ENCODE measurements around the gene KLHL29. TPM values are rescaled to one million over a fixed set of nuclear protein-coding genes. Genes with fewer than 3 reads are reported as not detected.

The KLHL29 gene
- total RNA-seq (2022; extraction: Qiagen RNA extraction; ENCODE audit: low read depth), result 3.9 to 6.2 TPM (median 5.2 TPM) in 5 replicates

GRCh38 chr2:23384551-23385343 lies at the start of gene KLHL29:
Gene KLHL29, plus strand, starts transcription at chr2:23385179. Its CDS starts 177,018 bp downstream, at chr2:23562197.

